ENCODE results near the gene NUDCD2. TPM values are rescaled to one million over a fixed set of nuclear protein-coding genes. Genes with fewer than 3 reads are reported as not detected.
"Not testable (repeated sequence)": the region's sequence is repeated elsewhere in the genome, so short reads cannot be mapped to it uniquely, and the experiment has no call there.

NUDCD2 gene
- total RNA-seq, 2 donors from 2014 or later, result 15.9 to 19.1 TPM

- ATAC-seq (no peak), DNase-seq (no peak)
- intact Hi-C loops (cut with DNase I, micrococcal nuclease), result no loop called here
These were observed 18.5 kb upstream of the NUDCD2 start for GRCh38 chr5:163478126-163478981.

GRCh38 chr5:163475411-163475810, 15.5 kb upstream of the NUDCD2 start:
- intact Hi-C loops (cut with DNase I, micrococcal nuclease), result no loop called here
- no peak for DNase-seq
- ATAC-seq, result no peak

GRCh38 chr5:163473635-163474243, 13.8 kb upstream of the NUDCD2 start:
- DNase-seq (no peak), ATAC-seq (peak; percentile 75)
- intact Hi-C loops (cut with DNase I, micrococcal nuclease), result no loop called here

- DNase-seq (no peak), ATAC-seq (no peak)
- intact Hi-C loops (cut with DNase I, micrococcal nuclease), result no loop called here
These were observed 7.8 kb upstream of the NUDCD2 start for GRCh38 chr5:163467682-163468081.

GRCh38 chr5:163463063-163463435, 3.1 kb upstream of the NUDCD2 start:
- no peak for DNase-seq
- ATAC-seq, result no peak
- intact Hi-C loops (cut with DNase I, micrococcal nuclease), result no loop called here

- DNase-seq, result no peak
- intact Hi-C loops (cut with DNase I, micrococcal nuclease), result loop anchor here in 1 of 2 donors (2.0 kb wide), 1 partner anchor 42 kb away; no protein-coding TSS in a partner anchor
- no peak for ATAC-seq
These were observed 765 bp upstream of the NUDCD2 start, which contains the start of gene HMMR for GRCh38 chr5:163460562-163461171. Gene HMMR (plus strand): TSS chr5:163460632. CDS start chr5:163460693, 61 bp downstream.

- intact Hi-C loops (cut with DNase I, micrococcal nuclease), result no loop called here
These were observed 462 bp downstream of the NUDCD2 start for GRCh38 chr5:163459462-163459818.

GRCh38 chr5:163458778-163459385, 1.0 kb downstream of the NUDCD2 start:
- DNase-seq (no peak), ATAC-seq (no peak)

More at GRCh38 chr5:163459462-163459818, 462 bp downstream of the NUDCD2 start:
- ATAC-seq (peak; percentile 1), DNase-seq (no peak)

GRCh38 chr5:163456840-163457239, 3.1 kb downstream of the NUDCD2 start:
- no peak for ATAC-seq
- intact Hi-C loops (cut with DNase I, micrococcal nuclease), result no loop called here

More at GRCh38 chr5:163458778-163459385, 1.0 kb downstream of the NUDCD2 start:
- intact Hi-C loops (cut with DNase I, micrococcal nuclease), result no loop called here

GRCh38 chr5:163456029-163456589, 3.8 kb downstream of the NUDCD2 start:
- intact Hi-C loops (cut with DNase I, micrococcal nuclease), result no loop called here
- DNase-seq, result no peak
- ATAC-seq, result no peak

More at GRCh38 chr5:163456840-163457239, 3.1 kb downstream of the NUDCD2 start:
- DNase-seq, result no peak

GRCh38 chr5:163455406-163455805, 4.5 kb downstream of the NUDCD2 start:
- ATAC-seq; DNase-seq; intact Hi-C loops (cut with DNase I, micrococcal nuclease): not testable (repeated sequence)

- ATAC-seq (no peak), DNase-seq (no peak)
- intact Hi-C loops (cut with DNase I, micrococcal nuclease), result no loop called here
These were observed 6.2 kb downstream of the NUDCD2 start for GRCh38 chr5:163453705-163454104.

- intact Hi-C loops (cut with DNase I, micrococcal nuclease), result no loop called here
- ATAC-seq (no peak), DNase-seq (no peak)
These were observed 8.4 kb downstream of the NUDCD2 start for GRCh38 chr5:163451489-163451888.

GRCh38 chr5:163448491-163448890, 11.4 kb downstream of the NUDCD2 start:
- ATAC-seq (no peak), DNase-seq (no peak)
- intact Hi-C loops (cut with DNase I, micrococcal nuclease), result no loop called here

GRCh38 chr5:163447875-163448274, 12.0 kb downstream of the NUDCD2 start:
- DNase-seq (no peak), ATAC-seq (no peak)
- intact Hi-C loops (cut with DNase I, micrococcal nuclease), result no loop called here

GRCh38 chr5:163447191-163447590, 12.7 kb downstream of the NUDCD2 start:
- no peak for ATAC-seq
- intact Hi-C loops (cut with DNase I, micrococcal nuclease), result no loop called here
- DNase-seq, result no peak

- ATAC-seq, result no peak
- intact Hi-C loops (cut with DNase I, micrococcal nuclease), result no loop called here
- DNase-seq, result no peak
These were observed 14.6 kb downstream of the NUDCD2 start for GRCh38 chr5:163445345-163445744.

GRCh38 chr5:163444526-163444925, 15.4 kb downstream of the NUDCD2 start:
- ATAC-seq (no peak), DNase-seq (no peak)
- intact Hi-C loops (cut with DNase I, micrococcal nuclease), result no loop called here

- no peak for DNase-seq
- intact Hi-C loops (cut with DNase I, micrococcal nuclease), result no loop called here
- ATAC-seq, result no peak
These were observed 18.9 kb downstream of the NUDCD2 start for GRCh38 chr5:163440954-163441353.

Data from left colon (tissue), 2 donors.